Measurements from ENCODE around the gene NT5E. TPM values are rescaled to one million over a fixed set of nuclear protein-coding genes. Genes with fewer than 3 reads are reported as not detected.
"Not testable (repeated sequence)": the region's sequence is repeated elsewhere in the genome, so short reads cannot be mapped to it uniquely, and the experiment has no call there.

Gene NT5E
- total RNA-seq, 1 experiment from 2014 or later, result 76.5 TPM

DNA sequence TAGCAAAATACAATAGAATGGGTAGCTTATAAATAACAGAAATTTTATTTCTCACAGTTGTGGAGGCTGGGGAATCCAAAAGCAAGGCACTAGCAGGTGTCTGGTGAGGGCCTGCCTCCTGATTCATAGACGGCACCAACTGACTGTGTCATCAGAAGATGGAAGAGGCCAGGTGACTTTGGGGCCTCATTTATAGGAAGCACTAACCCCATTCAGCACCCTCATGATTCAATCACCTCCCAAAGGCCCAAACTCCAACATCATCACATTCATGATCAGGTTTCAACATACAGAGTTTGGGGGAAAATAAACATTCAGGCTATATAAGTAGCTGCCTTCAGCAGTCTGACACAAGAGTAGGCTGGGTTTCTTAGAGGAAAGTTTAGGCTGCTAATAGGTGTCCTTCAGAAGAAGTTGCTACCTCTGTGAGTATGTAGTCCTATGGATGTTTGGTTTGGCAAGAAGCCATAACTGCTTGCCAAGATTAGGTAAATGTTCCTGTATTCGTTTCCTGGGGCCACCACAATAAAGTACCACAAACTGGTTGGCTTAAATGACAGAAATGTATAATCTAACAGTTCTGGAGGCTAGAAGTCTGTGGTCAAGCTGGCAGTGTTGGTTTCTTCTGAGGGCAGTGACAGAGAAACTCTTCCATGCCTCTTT is 48.8 kb downstream of the NT5E start:
- Mint-ChIP-seq H3K27me3 (ENCODE audit: unreplicated experiment) (no peaks in the 10 kb centered on the region), H3K4me1 (ENCODE audit: low read depth, unreplicated experiment) (peaks cover 35% of the 10 kb centered on the region), H3K36me3 (ENCODE audit: insufficient read depth, unreplicated experiment) (peaks cover 30% of the 10 kb centered on the region), H3K9me3 (ENCODE audit: low read depth, unreplicated experiment) (peaks cover 8% of the 10 kb centered on the region), H3K27ac (ENCODE audit: unreplicated experiment) (no peak overlapping the region), H3K4me3 (ENCODE audit: low read depth, unreplicated experiment) (no peak overlapping the region)
- TF ChIP-seq, protein P1, sequence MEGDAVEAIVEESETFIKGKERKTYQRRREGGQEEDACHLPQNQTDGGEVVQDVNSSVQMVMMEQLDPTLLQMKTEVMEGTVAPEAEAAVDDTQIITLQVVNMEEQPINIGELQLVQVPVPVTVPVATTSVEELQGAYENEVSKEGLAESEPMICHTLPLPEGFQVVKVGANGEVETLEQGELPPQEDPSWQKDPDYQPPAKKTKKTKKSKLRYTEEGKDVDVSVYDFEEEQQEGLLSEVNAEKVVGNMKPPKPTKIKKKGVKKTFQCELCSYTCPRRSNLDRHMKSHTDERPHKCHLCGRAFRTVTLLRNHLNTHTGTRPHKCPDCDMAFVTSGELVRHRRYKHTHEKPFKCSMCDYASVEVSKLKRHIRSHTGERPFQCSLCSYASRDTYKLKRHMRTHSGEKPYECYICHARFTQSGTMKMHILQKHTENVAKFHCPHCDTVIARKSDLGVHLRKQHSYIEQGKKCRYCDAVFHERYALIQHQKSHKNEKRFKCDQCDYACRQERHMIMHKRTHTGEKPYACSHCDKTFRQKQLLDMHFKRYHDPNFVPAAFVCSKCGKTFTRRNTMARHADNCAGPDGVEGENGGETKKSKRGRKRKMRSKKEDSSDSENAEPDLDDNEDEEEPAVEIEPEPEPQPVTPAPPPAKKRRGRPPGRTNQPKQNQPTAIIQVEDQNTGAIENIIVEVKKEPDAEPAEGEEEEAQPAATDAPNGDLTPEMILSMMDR (IDR thresholded peaks at IDR 0.05; ENCODE audit: unreplicated experiment), result no peak
- DNase-seq, result peak; percentile 67
- CTCF ChIA-PET, result interaction anchor here (0.6 kb wide), 1 partner anchor 30 kb away, joined by 3 read pairs; no protein-coding TSS in a partner anchor
- intact Hi-C loops (cut with micrococcal nuclease; ENCODE audit: unreplicated experiment), result no loop called here
- no TSS peak for BruUV-seq (replicated peaks)

DNA sequence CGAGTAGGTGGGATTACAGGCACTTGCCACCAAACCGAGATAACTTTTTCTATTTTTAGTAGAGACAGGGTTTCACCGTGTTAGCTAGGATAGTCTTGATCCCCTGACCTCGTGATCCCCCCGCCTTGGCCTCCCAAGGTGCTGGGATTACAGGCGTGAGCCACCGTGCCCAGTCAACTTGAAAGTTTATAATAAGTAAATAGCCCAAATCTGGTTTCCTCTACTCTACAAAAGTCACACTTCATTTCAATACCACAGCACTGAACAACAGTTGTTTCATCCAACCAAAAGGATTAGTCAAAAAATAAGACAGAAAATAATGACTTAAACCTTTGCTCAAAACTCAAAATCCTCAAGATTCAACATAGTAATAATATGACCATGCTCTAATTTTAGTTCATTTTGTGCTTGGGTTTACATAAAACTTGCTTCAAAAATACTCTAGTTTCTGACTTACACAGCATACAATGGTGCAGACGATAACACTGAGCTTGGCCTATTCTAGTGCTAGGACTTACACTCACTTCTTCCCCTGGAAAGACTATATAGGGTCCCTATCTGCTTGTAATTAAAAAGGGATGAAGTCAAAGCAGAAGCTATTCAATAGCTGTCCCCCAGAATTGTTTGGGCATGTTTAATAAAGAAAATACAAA is 56.7 kb downstream of the NT5E start:
- Mint-ChIP-seq H3K4me3 (ENCODE audit: low read depth, unreplicated experiment) (no peak overlapping the region), H3K36me3 (ENCODE audit: insufficient read depth, unreplicated experiment) (peaks cover 11% of the 10 kb centered on the region)
- CTCF ChIA-PET, result no interaction called here

DNA sequence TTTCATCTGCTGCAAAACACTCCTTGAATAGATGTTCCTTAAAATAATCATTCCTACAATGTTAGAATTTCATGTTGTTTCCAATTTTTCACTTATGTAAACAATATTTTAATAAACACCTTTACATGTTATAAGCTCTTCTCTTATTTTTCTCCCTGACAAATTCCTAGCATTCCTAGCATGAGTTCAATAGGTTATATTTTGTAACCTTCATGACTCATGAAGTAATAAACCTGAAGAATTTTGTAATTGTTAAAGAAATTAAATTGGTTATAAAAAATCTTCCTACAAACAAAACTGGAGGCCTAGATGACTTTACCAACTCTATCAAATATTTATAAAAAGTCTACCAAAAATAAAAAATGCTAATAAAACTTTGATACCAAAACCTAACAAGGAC is 66.3 kb downstream of the NT5E start:
- DNase-seq, result no peak
- H3K27ac Mint-ChIP-seq (ENCODE audit: unreplicated experiment), result no peak overlapping the region
- BruUV-seq (replicated peaks), result no TSS peak

More for the DNA sequence above, 56.7 kb downstream of the NT5E start:
- Mint-ChIP-seq H3K4me1 (ENCODE audit: low read depth, unreplicated experiment) (no peaks in the 10 kb centered on the region), H3K9me3 (ENCODE audit: low read depth, unreplicated experiment) (no peaks in the 10 kb centered on the region), H3K27ac (ENCODE audit: unreplicated experiment) (no peak overlapping the region), H3K27me3 (ENCODE audit: unreplicated experiment) (no peaks in the 10 kb centered on the region)
- intact Hi-C loops (cut with micrococcal nuclease; ENCODE audit: unreplicated experiment), result no loop called here
- no TSS peak for BruUV-seq (replicated peaks)
- TF ChIP-seq, protein P1 (IDR thresholded peaks at IDR 0.05; ENCODE audit: unreplicated experiment), result no peak
- no peak for DNase-seq

DNA sequence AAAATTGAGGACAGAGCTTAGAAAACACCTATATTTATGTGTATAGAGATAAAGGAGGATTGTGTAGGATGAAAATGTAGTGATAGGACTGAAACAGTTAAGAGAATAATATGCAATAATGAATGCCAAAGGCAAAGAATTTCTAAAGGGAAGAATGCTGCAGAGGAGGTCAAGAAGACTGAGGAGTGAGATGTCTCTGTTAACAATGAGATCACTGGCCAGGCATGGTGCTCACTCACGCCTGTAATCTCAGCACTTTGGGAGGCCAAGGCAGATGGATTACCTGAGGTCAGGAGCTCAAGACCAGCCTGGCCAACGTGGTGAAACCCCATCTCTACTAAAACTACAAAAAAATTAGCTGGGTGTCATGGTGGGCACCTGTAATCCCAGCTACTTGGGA is 74.4 kb downstream of the NT5E start:
- H3K27ac Mint-ChIP-seq (ENCODE audit: unreplicated experiment); H3K4me3 Mint-ChIP-seq (ENCODE audit: low read depth, unreplicated experiment); BruUV-seq (replicated peaks); intact Hi-C loops (cut with micrococcal nuclease; ENCODE audit: unreplicated experiment); H3K9me3 Mint-ChIP-seq (ENCODE audit: low read depth, unreplicated experiment); H3K27me3 Mint-ChIP-seq (ENCODE audit: unreplicated experiment); H3K4me1 Mint-ChIP-seq (ENCODE audit: low read depth, unreplicated experiment); DNase-seq: not testable (repeated sequence)
- CTCF ChIA-PET, result interaction anchor here (0.8 kb wide), 1 partner anchor 42 kb away, joined by 8 read pairs; no protein-coding TSS in a partner anchor
- peaks cover 12% of the 10 kb centered on the region for H3K36me3 Mint-ChIP-seq (ENCODE audit: insufficient read depth, unreplicated experiment)

More for the DNA sequence above, 66.3 kb downstream of the NT5E start:
- Mint-ChIP-seq H3K27me3 (ENCODE audit: unreplicated experiment) (no peaks in the 10 kb centered on the region), H3K4me3 (ENCODE audit: low read depth, unreplicated experiment) (no peak overlapping the region), H3K9me3 (ENCODE audit: low read depth, unreplicated experiment) (no peaks in the 10 kb centered on the region), H3K36me3 (ENCODE audit: insufficient read depth, unreplicated experiment) (peaks cover 22% of the 10 kb centered on the region), H3K4me1 (ENCODE audit: low read depth, unreplicated experiment) (peaks cover 9% of the 10 kb centered on the region)
- intact Hi-C loops (cut with micrococcal nuclease; ENCODE audit: unreplicated experiment), result no loop called here
- CTCF ChIA-PET, result interaction anchor here (0.7 kb wide), 1 partner anchor 22 kb away, joined by 3 read pairs; no protein-coding TSS in a partner anchor
- TF ChIP-seq, protein P1 (IDR thresholded peaks at IDR 0.05; ENCODE audit: unreplicated experiment), result no peak

Data from Calu3 (cell line).